NCI-H446 (cell line): ENCODE results near the gene RHOBTB1.
"Not testable (repeated sequence)": the region's sequence is repeated elsewhere in the genome, so short reads cannot be mapped to it uniquely, and the experiment has no call there.

Experiments
- DNase-seq, 2 experiments: peaks; one replicate each; lab custom pipeline; 2025; lab: John Stamatoyannopoulos, UW

Gene RHOBTB1

DNA sequence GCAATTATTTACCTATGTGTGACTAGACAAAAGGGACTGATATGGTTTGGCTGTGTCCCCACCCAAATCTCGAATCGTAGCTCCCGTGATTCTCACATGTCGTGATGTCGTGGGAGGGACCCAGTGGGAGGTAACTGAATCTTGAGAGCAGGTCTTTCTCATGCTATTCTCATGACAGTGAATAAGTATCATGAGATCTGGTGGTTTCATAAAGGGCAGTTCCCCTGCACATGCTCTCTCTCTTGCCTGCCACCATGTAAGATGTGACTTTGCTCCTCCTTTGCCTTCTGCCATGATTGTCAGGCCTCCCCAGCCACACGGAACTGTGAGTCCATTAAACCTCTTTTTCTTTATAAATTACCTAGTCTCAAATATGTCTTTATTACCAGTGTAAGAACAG, 37.2 kb downstream of the RHOBTB1 start:
- not testable (repeated sequence) for DNase-seq

DNA sequence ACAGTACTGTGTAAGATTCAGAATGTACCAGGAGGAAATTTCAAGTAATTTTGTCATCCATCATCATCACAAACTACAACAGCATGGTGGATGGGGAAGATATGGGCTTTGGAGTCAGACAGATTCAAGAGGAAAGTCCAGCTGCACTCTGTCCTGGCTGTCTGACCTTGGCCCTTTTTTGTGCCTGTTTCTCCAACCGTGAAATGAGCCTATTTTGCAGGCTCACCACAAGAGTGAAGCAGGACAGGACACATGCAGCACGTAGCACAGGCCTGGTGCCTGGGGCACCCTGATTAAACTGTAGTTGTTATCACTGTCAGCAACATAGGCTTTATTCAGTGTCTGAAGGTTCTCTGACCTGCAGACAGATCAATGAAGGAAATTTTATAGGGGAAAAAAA, 37.6 kb downstream of the RHOBTB1 start:
- no peak for DNase-seq

DNA sequence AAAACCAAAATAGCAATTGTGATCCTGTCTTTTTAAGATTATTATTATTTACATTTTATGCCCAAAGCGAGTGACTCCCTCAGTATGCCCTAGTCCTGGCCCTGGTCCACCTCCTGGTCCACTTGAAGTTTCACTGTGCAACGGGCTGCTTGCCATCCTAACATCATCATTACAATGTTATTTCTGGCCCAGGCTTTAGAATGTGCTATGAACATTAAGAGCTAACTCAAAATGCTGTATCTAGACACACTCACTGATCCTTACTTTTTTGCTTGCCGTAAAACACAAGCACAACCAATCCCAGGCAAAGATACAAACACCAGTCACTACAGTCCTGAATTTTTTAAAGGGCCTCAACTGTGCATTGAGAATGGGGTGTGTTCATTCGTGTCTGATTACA, 38.4 kb downstream of the RHOBTB1 start:
- DNase-seq, result peak; percentile 58 to 81

DNA sequence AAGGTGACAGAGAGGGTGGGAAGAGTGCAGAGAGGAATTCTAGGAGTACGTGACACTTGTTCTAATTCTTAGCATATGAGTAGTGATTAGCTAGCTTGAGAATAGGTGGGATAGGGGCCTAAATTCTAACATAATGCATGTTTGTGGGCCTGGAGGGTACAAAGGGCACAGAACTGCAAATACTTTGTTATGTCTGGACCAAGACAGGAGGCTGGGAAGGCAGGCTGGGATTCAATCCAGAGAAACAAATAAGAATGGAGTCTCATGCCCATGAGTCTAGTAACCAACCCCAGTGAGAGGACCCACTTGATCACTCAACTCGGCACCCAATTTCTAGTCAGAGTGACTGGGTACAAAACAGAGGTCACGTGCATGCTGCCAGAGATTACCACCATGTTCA, 40.9 kb downstream of the RHOBTB1 start:
- DNase-seq, result no peak

DNA sequence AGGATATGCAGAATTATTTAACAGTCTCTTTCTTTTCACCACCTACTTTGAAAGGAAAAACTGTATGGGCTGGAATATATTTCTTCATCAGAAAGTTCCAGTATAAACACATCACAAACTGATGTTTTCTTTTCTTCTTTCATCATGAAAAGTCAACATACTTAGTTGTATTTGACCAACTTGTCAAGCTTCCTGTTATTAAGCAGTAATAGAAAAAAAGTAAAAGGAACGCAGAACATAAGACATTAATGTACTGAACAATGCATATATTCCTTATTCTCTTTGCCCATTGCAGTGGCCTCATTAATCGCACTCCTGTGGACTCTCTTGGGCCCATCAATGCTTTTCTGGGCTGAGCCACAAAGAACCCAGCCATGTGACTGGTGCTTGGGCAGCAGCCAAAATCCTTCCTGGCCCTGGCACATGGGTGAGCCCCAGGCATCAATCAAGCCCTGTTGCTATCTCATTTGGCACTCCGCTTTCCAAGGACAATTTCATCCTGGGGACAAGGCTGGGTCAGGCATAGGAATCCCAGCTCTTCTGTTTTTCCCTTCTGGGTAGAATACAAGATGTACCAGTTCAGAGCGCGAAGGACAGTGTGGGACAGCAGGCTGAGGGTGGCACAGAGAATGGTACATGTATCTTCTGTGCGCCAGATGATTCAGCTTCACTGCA, 42.3 kb downstream of the RHOBTB1 start:
- peak; percentile 7 to 74 for DNase-seq

DNA sequence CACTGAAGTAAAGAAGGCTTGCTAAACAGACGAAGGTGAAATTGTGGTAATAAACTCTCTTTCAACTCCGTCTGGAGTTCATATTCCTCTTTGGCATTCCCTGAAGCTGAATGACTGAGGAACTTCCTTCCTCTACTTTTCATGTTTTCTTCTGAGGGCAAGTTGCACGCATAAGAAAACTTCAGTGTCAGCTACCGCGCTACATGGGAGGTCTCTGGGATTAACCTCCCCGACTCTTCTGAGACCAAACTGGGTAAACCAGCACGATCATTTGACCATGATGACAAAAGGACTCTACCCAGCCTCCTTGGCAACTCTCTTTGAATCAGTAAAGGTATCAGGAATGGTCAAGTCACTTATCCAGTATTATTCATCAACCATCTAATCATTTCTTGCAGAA, 44.7 kb downstream of the RHOBTB1 start:
- DNase-seq, result no peak

DNA sequence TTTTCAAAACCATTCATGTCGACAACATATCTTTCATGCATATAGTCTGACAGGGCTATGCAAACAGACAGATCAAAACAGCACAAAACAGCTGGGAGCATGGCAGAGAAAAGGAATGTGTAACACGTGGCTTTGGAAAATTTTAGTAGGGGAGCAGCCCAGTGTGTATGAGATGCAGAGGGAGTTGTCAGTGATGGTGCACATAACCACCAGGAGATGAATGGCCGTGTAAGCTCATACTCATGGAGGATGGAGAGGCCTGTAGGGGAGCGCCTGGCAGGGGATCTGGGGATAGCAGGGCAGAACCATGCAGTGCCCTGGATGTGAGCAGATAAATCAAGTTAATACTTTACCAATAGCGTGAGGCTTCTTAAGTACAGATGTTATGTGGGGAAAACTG, 45.7 kb downstream of the RHOBTB1 start:
- DNase-seq, result no peak

DNA sequence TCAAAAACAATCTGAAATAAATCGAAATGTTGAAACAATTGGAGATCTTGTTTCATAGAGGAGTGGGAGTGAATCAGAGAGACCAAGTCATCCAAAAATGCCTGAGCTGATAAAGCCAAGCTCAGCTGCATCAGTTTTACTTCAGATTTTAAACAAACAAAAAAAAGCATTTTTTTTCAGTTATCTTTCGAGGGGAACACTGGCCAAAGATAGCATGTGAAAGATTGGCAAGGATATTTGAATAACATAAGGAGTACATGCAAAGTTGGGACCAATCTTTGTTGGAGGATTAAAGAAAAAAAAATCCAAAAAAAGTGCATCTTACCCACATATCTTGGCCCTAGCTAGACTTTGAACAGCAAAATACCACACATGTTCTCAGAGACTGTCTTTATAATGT, 47.2 kb downstream of the RHOBTB1 start:
- no peak for DNase-seq

DNA sequence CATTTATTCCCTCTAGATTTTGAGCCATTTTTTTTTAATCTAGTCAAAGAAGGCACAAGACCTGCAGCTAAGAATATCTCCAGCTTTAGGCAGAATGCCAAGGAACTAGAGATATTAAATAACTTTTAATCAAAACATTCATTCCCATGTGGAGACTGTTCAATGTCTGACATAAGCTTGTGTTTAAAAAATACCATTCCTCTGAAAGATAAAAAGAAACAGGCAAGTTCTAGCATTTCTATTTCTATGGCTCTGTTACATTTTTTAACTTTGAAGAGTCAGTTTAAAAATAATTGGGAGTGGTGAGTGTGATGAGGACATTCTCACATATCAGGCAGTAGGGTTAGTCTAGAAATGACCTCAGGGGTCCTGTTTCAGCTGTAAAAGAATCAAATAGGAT, 48.0 kb downstream of the RHOBTB1 start:
- DNase-seq, result peak in 1 of 2 experiments; percentile 6

DNA sequence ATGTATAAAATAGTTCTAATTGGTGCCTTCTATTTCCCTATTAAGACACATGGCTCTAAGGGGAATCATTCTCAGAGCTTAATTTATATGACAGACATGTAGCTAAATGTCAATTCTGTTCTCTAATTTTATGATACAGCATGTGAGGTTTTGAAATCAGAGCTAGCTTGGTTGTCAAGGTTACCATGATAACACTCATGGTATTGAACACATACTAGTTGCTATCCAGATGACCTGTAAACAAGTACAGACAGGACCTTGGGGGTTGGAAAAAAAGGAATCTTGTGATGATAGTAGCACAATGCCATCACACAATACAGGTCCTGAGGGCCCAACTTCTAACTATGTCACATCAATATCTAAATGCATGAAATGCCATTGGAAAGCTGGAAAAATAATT, 49.2 kb downstream of the RHOBTB1 start:
- DNase-seq, result no peak

DNA sequence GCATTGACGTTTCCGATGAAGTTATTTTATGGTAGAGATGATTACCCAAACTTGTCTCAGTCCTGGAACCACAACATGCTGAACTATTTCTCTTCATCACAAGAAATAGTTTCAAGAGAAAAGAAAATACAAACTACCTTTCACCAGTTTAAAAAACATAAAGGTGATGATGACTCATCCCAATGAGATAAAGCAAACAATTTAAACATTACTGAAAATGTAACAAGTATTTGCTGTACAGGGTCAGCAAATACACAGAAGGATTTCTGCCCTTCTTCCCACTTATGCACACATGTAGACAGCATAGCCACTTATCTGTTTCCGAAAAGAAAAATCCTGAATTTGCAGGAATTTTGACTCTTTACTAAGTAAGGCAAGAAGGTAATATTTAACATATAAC, 50.8 kb downstream of the RHOBTB1 start:
- DNase-seq, result no peak

DNA sequence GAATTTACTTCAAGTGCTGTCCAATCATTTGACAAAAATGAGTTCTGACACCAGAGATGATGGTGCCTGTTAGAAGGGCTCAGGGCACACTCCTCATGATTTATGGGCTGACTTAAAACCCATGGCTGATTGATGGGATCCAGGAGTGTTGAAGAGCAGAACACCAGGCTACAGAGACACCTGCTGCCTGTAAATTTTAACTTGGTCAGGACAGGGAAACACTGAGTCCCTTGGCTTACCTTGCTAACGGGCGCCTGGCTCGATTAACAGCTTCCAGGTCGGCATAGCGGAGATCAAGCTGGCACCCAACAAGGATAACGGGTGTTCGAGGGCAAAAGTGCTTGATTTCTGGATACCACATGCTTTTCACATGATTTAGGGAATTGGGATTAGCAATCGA, 51.4 kb downstream of the RHOBTB1 start:
- DNase-seq, result no peak

DNA sequence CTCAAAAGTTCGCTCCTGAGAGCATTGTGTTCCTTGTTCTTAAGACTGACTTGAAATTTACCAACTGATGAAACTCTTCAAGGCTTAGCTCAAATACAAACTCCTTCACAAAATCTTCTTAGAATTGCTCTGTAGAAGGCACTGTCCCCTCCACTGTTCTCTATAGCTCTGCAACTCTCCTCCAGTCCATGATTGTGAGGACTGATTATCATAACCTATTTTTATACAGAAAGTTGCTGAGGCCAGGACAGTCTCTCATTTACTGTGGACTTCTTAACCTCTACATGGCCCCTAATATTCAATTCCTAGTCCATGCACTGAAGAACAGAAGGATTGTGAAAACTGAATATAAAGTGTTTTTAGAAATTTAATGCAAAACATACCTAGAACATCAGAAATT, 53.2 kb downstream of the RHOBTB1 start:
- DNase-seq, result no peak

DNA sequence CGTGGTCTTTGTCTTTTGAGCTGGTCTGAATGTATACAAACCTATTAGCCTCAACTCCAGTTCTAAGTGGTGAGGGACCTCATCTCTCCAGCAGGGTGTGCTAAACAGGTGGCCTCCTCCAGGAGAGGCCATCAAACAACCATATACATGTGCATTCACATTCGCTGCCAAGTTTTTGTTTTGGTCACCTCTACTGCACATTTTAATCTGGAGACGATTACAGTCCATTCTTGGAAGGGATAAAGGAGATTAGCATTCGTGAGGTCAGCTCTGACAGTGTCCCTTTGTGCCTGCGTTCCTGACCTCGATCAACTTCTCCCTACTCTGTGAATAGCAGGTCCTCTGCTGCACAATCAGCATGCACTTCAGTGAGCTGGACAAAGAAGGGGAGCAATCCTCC, 60.8 kb downstream of the RHOBTB1 start:
- peak in 1 of 2 experiments; percentile 3 for DNase-seq

DNA sequence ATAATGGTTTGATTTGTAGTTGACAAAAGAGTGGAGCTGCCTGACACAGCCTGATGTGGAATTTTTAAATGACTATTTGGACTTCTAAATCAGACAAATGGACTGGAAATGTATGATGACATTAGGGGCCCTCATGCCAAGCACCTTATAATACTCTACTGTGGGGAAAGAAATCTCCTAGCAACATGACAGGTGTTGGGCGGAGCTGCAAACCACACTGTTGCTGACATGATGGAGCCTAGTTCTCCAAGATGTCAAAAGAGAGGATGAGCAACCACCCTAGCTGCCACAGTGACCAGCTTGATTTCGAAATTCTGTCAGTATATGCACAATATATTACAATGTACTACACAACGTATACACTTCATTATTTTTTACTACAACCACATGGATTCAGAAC, 65.8 kb downstream of the RHOBTB1 start:
- DNase-seq, result no peak

DNA sequence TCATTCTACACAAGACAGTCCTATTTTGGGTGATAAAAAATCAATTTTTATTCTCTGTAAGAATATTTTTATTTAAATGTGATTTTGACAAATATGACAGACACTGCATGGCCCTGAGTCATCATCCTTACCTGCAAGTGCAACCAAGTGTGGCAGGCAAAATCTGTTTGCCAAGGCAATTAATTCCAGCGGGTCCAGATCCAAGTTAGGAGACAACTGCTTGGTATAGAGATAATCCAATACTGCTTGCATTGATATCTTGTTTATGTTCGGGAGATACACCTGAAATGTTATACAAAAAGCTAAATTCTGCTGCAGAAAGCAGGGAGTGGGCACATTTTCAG, 66.2 kb downstream of the RHOBTB1 start:
- DNase-seq, result no peak

DNA sequence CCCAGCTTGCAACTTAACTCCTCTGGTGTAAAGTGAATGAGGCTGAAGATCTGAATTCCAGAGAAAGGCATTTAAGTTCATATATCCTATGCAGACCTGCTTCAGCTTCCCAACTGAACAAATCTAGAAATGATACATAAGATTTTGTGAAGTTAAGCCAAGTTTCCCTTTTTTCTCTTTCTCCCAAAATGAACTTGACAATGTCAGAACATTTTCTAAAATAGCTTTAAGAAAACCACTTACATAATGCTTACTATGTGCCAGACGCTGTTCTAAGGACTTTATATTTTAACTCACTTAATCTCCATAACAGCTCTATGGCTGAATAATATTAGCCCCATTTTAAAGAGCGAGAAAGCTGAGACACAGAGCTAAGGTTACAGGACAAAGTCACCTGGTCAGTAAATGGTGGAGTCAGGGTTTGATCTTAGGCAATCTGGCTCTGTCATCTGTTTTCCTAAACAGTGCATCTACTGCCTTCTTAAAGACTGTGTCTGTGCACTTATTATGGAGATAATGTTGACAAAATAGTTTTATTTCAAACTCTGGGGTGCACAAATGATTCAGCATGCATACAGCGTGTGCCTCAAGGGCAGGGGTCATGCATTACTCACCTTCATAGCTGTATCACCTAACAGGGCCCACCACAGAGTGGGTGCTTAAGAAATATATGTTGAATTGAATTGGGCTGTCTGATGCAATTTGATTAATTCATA, 66.8 kb downstream of the RHOBTB1 start:
- no peak for DNase-seq

DNA sequence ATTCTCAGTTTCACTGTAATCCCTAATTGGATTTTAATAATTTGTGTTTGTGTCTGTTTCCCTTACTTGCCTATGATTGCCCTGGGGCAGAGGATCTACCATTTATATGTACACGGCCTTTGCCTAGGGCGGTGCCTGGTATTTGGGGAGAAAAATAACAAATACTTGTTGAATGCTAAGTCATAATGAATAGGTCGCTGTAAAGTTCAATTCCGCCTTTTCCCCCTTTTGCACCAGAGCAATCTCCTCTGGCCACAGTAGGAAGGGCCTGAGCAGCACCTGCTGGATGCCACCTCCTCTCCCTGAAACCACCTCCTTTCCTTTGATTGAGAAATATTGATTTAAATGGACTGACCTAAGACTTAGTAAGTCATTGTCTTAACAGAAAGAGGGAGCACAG, 70.2 kb downstream of the RHOBTB1 start:
- DNase-seq, result no peak

DNA sequence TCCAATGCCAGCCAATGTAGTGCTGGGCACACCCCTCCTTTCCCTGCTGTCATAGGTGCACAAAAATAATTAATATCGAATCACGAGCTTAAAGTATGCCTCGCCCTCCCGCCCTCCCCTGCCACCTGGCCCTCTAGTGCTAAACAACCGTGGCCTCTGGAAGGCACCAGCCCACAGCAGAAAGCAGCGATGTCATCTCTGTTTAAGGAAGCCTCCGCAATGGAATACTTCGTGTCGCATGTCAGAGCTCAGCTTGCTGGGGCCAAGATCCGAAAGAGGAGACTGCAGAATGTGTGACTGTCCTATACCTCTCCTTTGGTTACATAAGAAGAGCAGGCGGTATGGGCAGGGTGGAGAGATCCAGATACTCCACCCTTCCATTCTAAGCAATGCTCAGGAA, 71.5 kb downstream of the RHOBTB1 start:
- no peak for DNase-seq

DNA sequence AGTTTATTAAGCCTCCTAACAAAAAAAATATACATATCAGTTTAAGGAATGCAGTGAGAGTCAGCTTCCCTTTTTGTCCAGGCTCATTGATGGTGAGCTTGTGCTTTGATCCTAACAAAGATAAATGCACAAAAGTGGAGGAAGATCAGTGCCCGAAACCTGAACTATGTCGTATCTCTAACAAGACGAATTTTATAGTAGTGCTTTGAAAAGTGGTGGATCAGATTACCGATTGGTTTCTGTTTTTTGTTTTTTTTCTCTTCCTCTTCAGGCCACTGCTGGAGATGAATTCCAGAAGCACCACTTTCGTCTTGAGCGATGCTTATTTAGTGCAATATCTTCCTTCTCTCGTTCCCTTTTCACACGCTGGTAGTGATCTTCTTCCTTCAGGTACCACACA, 72.8 kb downstream of the RHOBTB1 start:
- DNase-seq, result no peak

DNA sequence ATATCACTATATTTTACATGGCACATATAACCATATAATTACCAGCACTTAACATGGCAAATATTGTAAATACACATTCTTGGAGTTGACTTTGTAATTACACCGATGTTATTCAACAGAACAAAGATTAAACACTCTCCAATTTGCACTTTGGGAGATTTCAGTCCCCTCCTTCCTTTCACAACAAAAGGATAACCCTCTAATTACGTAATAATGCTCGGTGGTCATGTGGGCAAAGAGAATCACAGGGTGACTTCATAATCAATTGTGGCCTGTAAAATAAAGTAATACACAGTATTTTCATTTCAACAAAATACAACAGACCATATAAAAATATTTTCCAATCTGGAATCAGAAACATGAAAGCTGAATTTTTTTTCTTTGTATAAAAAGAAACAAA, 73.2 kb downstream of the RHOBTB1 start:
- DNase-seq, result no peak

DNA sequence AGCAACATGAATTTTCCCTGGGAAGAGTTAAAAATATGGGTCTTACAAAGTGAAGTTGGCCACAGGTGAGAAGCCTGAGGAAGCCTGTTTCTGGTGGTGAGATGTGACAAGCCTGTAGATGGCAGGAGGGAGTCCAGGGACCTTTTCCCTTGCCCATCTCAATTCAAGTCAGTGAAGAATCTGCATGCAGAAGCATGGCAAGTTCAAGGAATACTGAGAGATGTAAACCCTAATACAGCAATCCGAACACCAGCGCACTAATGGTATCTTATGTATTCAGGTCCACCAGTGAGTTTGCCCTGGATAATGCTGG, 73.6 kb downstream of the RHOBTB1 start:
- DNase-seq, result no peak

DNA sequence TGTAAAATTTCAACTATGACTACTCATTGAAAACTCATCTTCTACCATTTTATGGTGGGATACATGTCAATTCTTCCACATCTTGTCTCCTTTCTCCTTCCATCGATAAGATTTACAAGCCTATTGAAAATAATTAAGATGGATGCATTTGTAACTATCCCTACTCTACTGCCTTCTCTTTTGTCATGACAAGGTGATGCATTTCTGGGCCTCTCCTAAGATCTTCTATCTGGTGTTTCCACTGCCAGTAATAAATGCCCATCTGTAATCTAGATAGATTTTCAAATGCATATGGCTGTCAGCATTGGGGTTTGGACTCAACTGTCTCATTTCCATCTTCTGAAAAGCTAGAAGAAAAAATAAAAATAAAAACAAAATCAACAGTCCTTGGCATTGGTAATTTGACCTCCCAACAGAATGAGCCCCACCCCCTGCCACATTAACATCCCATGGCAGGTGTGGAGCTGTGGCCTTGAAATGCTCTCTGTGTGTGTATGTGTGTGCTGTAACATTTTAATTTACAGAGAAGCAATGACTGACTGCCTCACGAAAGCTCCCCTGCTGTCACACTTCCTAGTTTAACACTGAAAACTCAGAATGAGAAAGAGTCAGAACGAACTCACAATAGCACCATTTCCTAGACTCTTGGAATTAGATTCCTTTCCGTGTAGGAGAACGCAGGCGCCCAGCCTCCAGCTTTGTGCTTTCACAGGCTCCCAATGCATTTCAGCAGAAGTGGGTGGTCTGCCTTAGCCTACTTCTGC, 74.2 kb downstream of the RHOBTB1 start:
- no peak for DNase-seq

DNA sequence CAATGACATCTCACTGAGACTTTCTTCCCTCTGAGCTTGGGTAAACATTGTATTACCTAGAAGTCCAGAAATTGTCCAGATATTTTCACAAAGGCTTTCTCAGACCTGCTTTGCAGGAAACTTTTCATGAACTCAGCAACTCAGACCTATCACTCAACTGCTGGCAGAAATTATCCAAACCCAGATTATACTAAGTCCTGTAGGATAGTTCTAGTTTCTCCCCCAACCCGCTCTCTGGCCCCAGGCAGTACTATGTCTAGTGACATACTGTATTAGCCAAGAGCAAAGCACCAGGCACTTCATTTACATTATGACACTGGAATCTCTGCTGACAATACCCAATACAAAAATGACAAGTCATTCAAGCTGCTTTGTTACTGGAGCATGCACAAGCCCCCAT, 75.0 kb downstream of the RHOBTB1 start:
- DNase-seq, result no peak
